HEK293 (cell line): ENCODE data around the gene SLC12A3.

Experiments used
- CTCF ChIP-seq: fragments of 450-650 bp; formaldehyde crosslinking; IDR thresholded peaks from 2 replicates; pipeline ENCODE4 v1.5.1; 2016; ENCODE audit warnings: missing biosample characterization, missing genetic modification characterization
- INSM2 ChIP-seq: fragments of 450-650 bp; formaldehyde crosslinking; IDR thresholded peaks from 2 replicates; pipeline ENCODE4 v1.5.1; 2016; ENCODE audit warnings: missing biosample characterization, missing genetic modification characterization
- TRIM28 ChIP-seq: IDR thresholded peaks from 2 replicates; pipeline ENCODE4 v1.6.1; 2011; ENCODE audit warnings: low read length, control low read depth, borderline replicate concordance
- ZBTB1 ChIP-seq: fragments of 450-650 bp; formaldehyde crosslinking; IDR thresholded peaks from 2 replicates; pipeline ENCODE4 v1.5.1; 2016; ENCODE audit warnings: missing biosample characterization, missing genetic modification characterization
- ZBTB10 ChIP-seq: fragments of 450-650 bp; formaldehyde crosslinking; IDR thresholded peaks from 2 replicates; pipeline ENCODE4 v1.5.1; 2016; ENCODE audit warnings: missing biosample characterization, missing genetic modification characterization
- ZBTB7A ChIP-seq: fragments of 450-650 bp; formaldehyde crosslinking; IDR thresholded peaks from 2 replicates; pipeline ENCODE4 v1.5.1; 2016; ENCODE audit warnings: low read depth, missing biosample characterization, missing genetic modification characterization
- ZNF114 ChIP-seq: fragments of 450-650 bp; formaldehyde crosslinking; IDR thresholded peaks from 2 replicates; pipeline ENCODE4 v1.5.0; 2017; ENCODE audit warnings: missing biosample characterization, missing genetic modification characterization
- ZNF121 ChIP-seq: fragments of 450-650 bp; formaldehyde crosslinking; IDR thresholded peaks from 2 replicates; pipeline ENCODE4 v1.5.1; 2016; ENCODE audit warnings: missing biosample characterization, missing genetic modification characterization
- ZNF221 ChIP-seq: fragments of 450-650 bp; formaldehyde crosslinking; IDR thresholded peaks from 2 replicates; pipeline ENCODE4 v1.5.1; 2017; ENCODE audit warnings: missing biosample characterization, missing genetic modification characterization, borderline replicate concordance
- ZSCAN4 ChIP-seq: fragments of 450-650 bp; formaldehyde crosslinking; IDR thresholded peaks from 2 replicates; pipeline ENCODE4 v1.5.1; 2017; ENCODE audit warnings: missing biosample characterization, missing genetic modification characterization

GRCh38 chr16:56931892-56932720, 67.1 kb downstream of the SLC12A3 start, which contains the start of gene HERPUD1:
- TF ChIP-seq INSM2 (tag by site-specific recombination) (no peak), ZNF121 (tag by site-specific recombination) (0 out of 2 replicates have a peak, but pooled peaks have one; percentile 37), ZBTB7A (tag by site-specific recombination) (no peak), ZNF221 (tag by site-specific recombination) (no peak), ZSCAN4 (tag by site-specific recombination) (no peak), ZNF114 (tag by site-specific recombination) (no peak), CTCF (tag by site-specific recombination) (peak; percentile 74), ZBTB10 (tag by site-specific recombination) (peak; percentile 98), ZBTB1 (tag by site-specific recombination) (no peak), TRIM28 (no peak)
